GM12875 (cell line): Measurements from ENCODE around the gene SDK1.
"Not testable (repeated sequence)": the region's sequence is repeated elsewhere in the genome, so short reads cannot be mapped to it uniquely, and the experiment has no call there.

Experiments used
- H3K4me3 ChIP-seq: one replicate; pipeline ENCODE4 v1.5.1; 2011; ENCODE audit warnings: low read depth, low read length, control low read depth
- CTCF ChIP-seq: IDR thresholded peaks from 2 replicates; pipeline ENCODE4 v1.5.1; 2011; ENCODE audit warnings: low read depth, mild to moderate bottlenecking, control low read depth, inconsistent platforms, low read length, moderate library complexity, borderline replicate concordance; ENCODE audit not compliant: insufficient read depth

The SDK1 gene

GRCh38 chr7:4209966-4210365 is 908.9 kb downstream of the SDK1 start:
- H3K4me3 ChIP-seq: no peak overlapping the region
- no peak for TF ChIP-seq CTCF

GRCh38 chr7:4210821-4211220 is 909.8 kb downstream of the SDK1 start:
- no peak overlapping the region for H3K4me3 ChIP-seq
- no peak for TF ChIP-seq CTCF

GRCh38 chr7:4211261-4211660 is 910.2 kb downstream of the SDK1 start:
- no peak for TF ChIP-seq CTCF
- no peak overlapping the region for H3K4me3 ChIP-seq

GRCh38 chr7:4212376-4212775 is 911.3 kb downstream of the SDK1 start:
- no peak for TF ChIP-seq CTCF
- no peak overlapping the region for H3K4me3 ChIP-seq

GRCh38 chr7:4214291-4215155 is 913.5 kb downstream of the SDK1 start:
- no peak overlapping the region for H3K4me3 ChIP-seq
- TF ChIP-seq CTCF: no peak

- no peak overlapping the region for H3K4me3 ChIP-seq
- no peak for TF ChIP-seq CTCF
Measured at GRCh38 chr7:4215176-4215720, 914.2 kb downstream of the SDK1 start.

GRCh38 chr7:4216016-4216415 is 915.0 kb downstream of the SDK1 start:
- no peak for TF ChIP-seq CTCF
- H3K4me3 ChIP-seq: no peak overlapping the region

GRCh38 chr7:4217126-4217660 is 916.1 kb downstream of the SDK1 start:
- not testable (repeated sequence) for H3K4me3 ChIP-seq
